ENCODE results near the gene MARCHF3.

GRCh38 chr5:126975796-126976195 is 54.6 kb downstream of the MARCHF3 start:
- TF ChIP-seq PPARA (CRISPR knock-in tag; IDR thresholded peaks at IDR 0.05; ENCODE audit: borderline replicate concordance) (no peak), CREB5 (CRISPR knock-in tag; IDR thresholded peaks at IDR 0.05; ENCODE audit: low read depth) (no peak), ZNF70 (CRISPR knock-in tag; IDR thresholded peaks at IDR 0.05) (no peak), SNAI2 (CRISPR knock-in tag; IDR thresholded peaks at IDR 0.05) (no peak), BACH2 (CRISPR knock-in tag; IDR thresholded peaks at IDR 0.05; ENCODE audit: borderline replicate concordance) (no peak), TCF4 (CRISPR knock-in tag; IDR thresholded peaks at IDR 0.05; ENCODE audit: borderline replicate concordance) (no peak), ZFP30 (CRISPR knock-in tag; IDR thresholded peaks at IDR 0.05) (no peak), ARNTL (CRISPR knock-in tag; IDR thresholded peaks at IDR 0.05; ENCODE audit: borderline replicate concordance, low read depth) (no peak)
